CD8-positive, alpha-beta memory T cell (primary cell): ENCODE results near the gene ABCA4. TPM values are rescaled to one million over a fixed set of nuclear protein-coding genes. Genes with fewer than 3 reads are reported as not detected.

ENCODE experiments used
- CTCF ChIA-PET: fragments of 350-600 bp; sonication (Branson Sonifier 250); formaldehyde crosslinking; loops from one replicate; lab custom pipeline; 2021; ENCODE audit warnings: antibody characterized with exemption; lab: Charles Lee
- POLR2A ChIA-PET: fragments of 350-600 bp; sonication (Branson Sonifier 250); formaldehyde crosslinking; loops from one replicate; lab custom pipeline; 2021; ENCODE audit warnings: antibody characterized with exemption; lab: Charles Lee
- DNase-seq, 5 donors: peaks; one replicate each; pipeline versions ENCODE4 v3.0.0 to v3.0.0-alpha.2; 2020 to 2022; ENCODE audit warnings: mixed read lengths in 1 of 5
- H3K27ac ChIP-seq: one replicate; pipeline ENCODE4 v1.7.0; 2013; ENCODE audit warnings: low read depth, mild to moderate bottlenecking, low read length, moderate library complexity
- H3K27me3 ChIP-seq: 2 replicates; pipeline ENCODE4 v1.7.0; 2013; ENCODE audit warnings: low read length, mild to moderate bottlenecking; ENCODE audit not compliant: insufficient read depth, poor library complexity, severe bottlenecking
- H3K36me3 ChIP-seq: 2 replicates; pipeline ENCODE4 v1.7.0; 2013; ENCODE audit warnings: mild to moderate bottlenecking, low read length, moderate library complexity; ENCODE audit not compliant: insufficient read depth
- H3K4me1 ChIP-seq: 2 replicates; pipeline ENCODE4 v1.7.0; 2013; ENCODE audit warnings: mild to moderate bottlenecking, low read length, moderate library complexity; ENCODE audit not compliant: insufficient read depth
- H3K4me3 ChIP-seq: 2 replicates; pipeline ENCODE4 v1.7.0; 2013; ENCODE audit warnings: mild to moderate bottlenecking, low read length
- H3K9me3 ChIP-seq: 2 replicates; pipeline ENCODE4 v1.7.0; 2013; ENCODE audit warnings: mild to moderate bottlenecking, low read length
- H3K27ac Mint-ChIP-seq, 8 donors: one replicate each; pipeline ENCODE4 v1.8.0; 2020 to 2021; ENCODE audit warnings: mixed read lengths in 8 of 8, mild to moderate bottlenecking in 6 of 8, inconsistent platforms in 3 of 8, moderate library complexity in 3 of 8
- H3K27me3 Mint-ChIP-seq, 2 donors: one replicate each; pipeline ENCODE4 v1.8.0; 2020 to 2021; ENCODE audit warnings: mixed read lengths in 2 of 2, mild to moderate bottlenecking in 1 of 2, moderate library complexity in 1 of 2
- H3K36me3 Mint-ChIP-seq, 3 donors: one replicate each; pipeline ENCODE4 v1.8.0; 2020 to 2021; ENCODE audit warnings: mixed read lengths in 3 of 3, inconsistent platforms in 1 of 3, mild to moderate bottlenecking in 1 of 3
- H3K4me1 Mint-ChIP-seq, 3 donors: one replicate each; pipeline ENCODE4 v1.8.0; 2020 to 2021; ENCODE audit warnings: mixed read lengths in 3 of 3, inconsistent platforms in 1 of 3, mild to moderate bottlenecking in 1 of 3
- H3K4me3 Mint-ChIP-seq, 7 donors: one replicate each; pipeline ENCODE4 v1.8.0; 2020 to 2021; ENCODE audit warnings: mixed read lengths in 7 of 7, mild to moderate bottlenecking in 6 of 7, moderate library complexity in 4 of 7, inconsistent platforms in 2 of 7
- H3K9me3 Mint-ChIP-seq, 5 donors: one replicate each; pipeline ENCODE4 v1.8.0; 2020 to 2022; ENCODE audit warnings: mixed read lengths in 5 of 5, mild to moderate bottlenecking in 3 of 5, moderate library complexity in 2 of 5, inconsistent platforms in 1 of 5
- polyA plus RNA-seq: library from polyadenylated mRNA; unstranded; fragments of 300-500 nt; fragmentation: Illumina TruSeq; gene quantifications from one replicate; pipeline ENCODE4 v1.2.3, GENCODE V29; 2021
- total RNA-seq, 2 experiments: library from RNA; stranded (reverse); gene quantifications; one replicate each; pipeline ENCODE4 v1.2.3, GENCODE V29; 2021

Gene ABCA4
- total and polyA plus RNA-seq, 3 experiments from 2014 or later: not detected

DNA sequence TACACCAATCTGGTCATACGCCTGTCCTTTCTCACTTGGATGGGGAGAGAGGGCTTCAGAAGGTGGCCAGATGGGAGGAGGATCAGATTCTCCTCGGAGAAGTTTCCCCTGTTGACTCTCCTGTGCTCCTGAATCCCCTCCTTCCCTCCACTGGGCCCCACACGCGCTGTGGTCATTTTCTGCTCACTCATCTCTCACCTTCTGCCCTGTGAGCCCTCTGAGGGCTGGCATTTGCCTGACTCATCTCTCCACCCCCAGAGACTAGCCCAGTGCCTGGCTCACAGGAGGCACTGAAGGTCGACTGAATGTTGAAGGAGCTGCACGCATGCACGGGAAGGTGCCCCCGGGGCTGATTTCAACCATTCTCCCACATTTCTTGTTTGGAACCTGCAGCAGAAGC is 14.2 kb downstream of the ABCA4 start:
- Histone ChIP-seq H3K27me3 (no peaks in the 10 kb centered on the region), H3K36me3 (no peaks in the 10 kb centered on the region), H3K9me3 (no peaks in the 10 kb centered on the region), H3K27ac (no peak overlapping the region), H3K4me3 (no peak overlapping the region), H3K4me1 (no peaks in the 10 kb centered on the region)
- Mint-ChIP-seq H3K4me3 (no peak overlapping the region), H3K27ac (no peak overlapping the region), H3K36me3 (no peaks in the 10 kb centered on the region), H3K9me3 (no peaks in the 10 kb centered on the region), H3K4me1 (peaks cover 0 to 10% (median 0%) of the 10 kb centered on the region in 3 donors), H3K27me3 (peaks cover 13 to 43% of the 10 kb centered on the region in 2 donors)
- DNase-seq: no peak
- ChIA-PET POLR2A (no interaction called here), CTCF (no interaction called here)

DNA sequence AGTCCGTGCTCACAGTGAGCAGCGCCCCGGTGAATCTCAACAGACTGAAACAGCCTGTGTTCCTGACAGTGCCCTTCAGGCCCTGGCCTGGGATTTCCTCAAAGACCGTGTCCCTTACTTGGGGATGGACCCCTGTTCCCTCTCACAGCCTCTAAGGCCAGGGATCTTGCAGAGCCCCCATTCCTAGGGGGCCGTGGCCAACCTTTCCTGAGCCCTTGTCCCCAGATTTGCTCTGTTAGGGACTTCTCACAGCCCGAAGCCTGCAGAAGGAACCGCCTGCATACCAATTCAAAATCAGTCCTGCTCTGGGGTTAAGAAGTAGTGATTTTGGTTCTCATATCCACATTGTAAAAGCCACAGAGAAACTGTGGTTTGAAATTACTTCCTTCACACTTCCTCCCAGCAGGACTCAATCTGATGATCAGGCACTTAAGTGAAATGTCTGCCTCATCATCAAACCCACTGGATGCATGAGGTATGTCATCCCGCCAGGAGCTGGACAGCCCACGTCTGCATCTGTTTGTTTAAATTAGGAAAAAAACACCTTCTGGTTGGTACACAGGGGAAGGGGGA is 14.9 kb downstream of the ABCA4 start:
- no peak overlapping the region for H3K4me3 Mint-ChIP-seq
- no peak for DNase-seq
- no peak overlapping the region for H3K27ac ChIP-seq
- H3K4me1 Mint-ChIP-seq: peaks cover 0 to 10% (median 0%) of the 10 kb centered on the region in 3 donors
- ChIA-PET CTCF (no interaction called here), POLR2A (no interaction called here)
- no peaks in the 10 kb centered on the region for H3K9me3 Mint-ChIP-seq
- no peaks in the 10 kb centered on the region for H3K27me3 ChIP-seq
- H3K36me3 ChIP-seq: no peaks in the 10 kb centered on the region
- no peak overlapping the region for H3K4me3 ChIP-seq
- peaks cover 13 to 43% of the 10 kb centered on the region in 2 donors for H3K27me3 Mint-ChIP-seq
- no peaks in the 10 kb centered on the region for H3K4me1 ChIP-seq
- H3K36me3 Mint-ChIP-seq: no peaks in the 10 kb centered on the region
- H3K9me3 ChIP-seq: no peaks in the 10 kb centered on the region
- H3K27ac Mint-ChIP-seq: peak overlapping the region in 1 of 8 donors; percentile 51

DNA sequence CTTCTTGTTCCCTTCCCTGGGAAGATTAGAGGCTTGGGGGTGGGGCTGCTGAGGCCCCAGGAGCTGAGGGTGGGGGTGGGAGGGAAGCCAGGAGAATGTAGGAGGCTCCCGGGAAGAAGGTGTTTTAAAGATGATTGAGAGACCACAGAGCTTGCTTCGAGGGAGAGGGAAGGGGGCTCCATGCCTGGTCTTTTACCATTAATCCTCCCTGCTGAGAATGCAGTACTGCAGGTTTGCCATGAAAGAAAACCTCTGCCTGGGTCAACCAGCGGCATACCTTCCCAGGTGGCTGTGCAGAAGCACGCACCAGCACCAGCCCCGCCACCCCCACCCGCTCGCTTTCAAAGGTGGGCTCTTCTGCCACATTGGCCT is 15.4 kb downstream of the ABCA4 start:
- ChIA-PET CTCF (no interaction called here), POLR2A (no interaction called here)
- Mint-ChIP-seq H3K27ac (no peak overlapping the region), H3K4me1 (peaks cover 0 to 10% (median 0%) of the 10 kb centered on the region in 3 donors), H3K9me3 (no peaks in the 10 kb centered on the region), H3K27me3 (peaks cover 13 to 43% of the 10 kb centered on the region in 2 donors), H3K4me3 (no peak overlapping the region), H3K36me3 (no peaks in the 10 kb centered on the region)
- no peak for DNase-seq
- no peaks in the 10 kb centered on the region for H3K9me3 ChIP-seq
- no peaks in the 10 kb centered on the region for H3K4me1 ChIP-seq
- no peak overlapping the region for H3K4me3 ChIP-seq
- no peaks in the 10 kb centered on the region for H3K36me3 ChIP-seq
- H3K27me3 ChIP-seq: no peaks in the 10 kb centered on the region
- H3K27ac ChIP-seq: no peak overlapping the region

GRCh38 chr1:94104776-94105580 is 16.0 kb downstream of the ABCA4 start:
- ChIA-PET CTCF (no interaction called here), POLR2A (no interaction called here)
- H3K9me3 Mint-ChIP-seq: no peaks in the 10 kb centered on the region
- peaks cover 0 to 10% (median 0%) of the 10 kb centered on the region in 3 donors for H3K4me1 Mint-ChIP-seq
- Histone ChIP-seq H3K27ac (no peak overlapping the region), H3K9me3 (no peaks in the 10 kb centered on the region), H3K4me3 (no peak overlapping the region), H3K27me3 (no peaks in the 10 kb centered on the region), H3K36me3 (no peaks in the 10 kb centered on the region), H3K4me1 (no peaks in the 10 kb centered on the region)
- H3K27me3 Mint-ChIP-seq: peaks cover 13 to 43% of the 10 kb centered on the region in 2 donors
- no peak overlapping the region for H3K27ac Mint-ChIP-seq
- no peaks in the 10 kb centered on the region for H3K36me3 Mint-ChIP-seq
- H3K4me3 Mint-ChIP-seq: no peak overlapping the region
- DNase-seq: no peak

DNA sequence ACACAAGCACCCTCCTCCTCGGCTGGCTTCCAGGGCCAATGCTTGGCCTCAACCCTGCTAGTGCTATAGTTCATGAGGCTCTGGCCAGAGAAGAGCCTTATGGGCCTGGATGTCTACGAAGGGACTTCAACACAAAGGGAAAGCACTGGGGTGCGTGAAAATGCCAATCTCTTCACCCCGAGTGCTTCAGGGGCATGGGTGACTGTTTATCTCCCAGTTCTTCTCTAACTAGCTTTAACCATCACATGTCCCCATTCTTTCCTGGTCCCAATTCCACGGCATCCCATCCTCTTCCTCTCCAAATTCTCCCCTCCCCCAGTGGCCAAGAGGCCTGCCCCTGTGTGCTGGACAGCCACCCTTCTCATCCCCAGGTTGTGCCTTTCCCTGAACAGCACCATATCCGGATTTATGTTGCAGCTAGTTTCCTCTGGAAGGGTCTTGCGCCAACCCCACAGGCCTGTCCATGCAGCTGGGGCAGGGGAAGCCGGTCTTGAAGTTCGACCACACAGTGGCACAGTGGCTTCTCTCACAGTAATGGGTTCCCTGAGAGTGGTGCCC is 16.7 kb downstream of the ABCA4 start:
- no peak overlapping the region for H3K4me3 ChIP-seq
- ChIA-PET POLR2A (no interaction called here), CTCF (no interaction called here)
- no peaks in the 10 kb centered on the region for H3K9me3 ChIP-seq
- Mint-ChIP-seq H3K27me3 (peaks cover 10 to 43% of the 10 kb centered on the region in 2 donors), H3K27ac (no peak overlapping the region), H3K36me3 (no peaks in the 10 kb centered on the region), H3K4me3 (no peak overlapping the region), H3K9me3 (no peaks in the 10 kb centered on the region), H3K4me1 (peaks cover 0 to 10% (median 0%) of the 10 kb centered on the region in 3 donors)
- H3K27me3 ChIP-seq: no peaks in the 10 kb centered on the region
- H3K36me3 ChIP-seq: no peaks in the 10 kb centered on the region
- no peak overlapping the region for H3K27ac ChIP-seq
- no peaks in the 10 kb centered on the region for H3K4me1 ChIP-seq
- DNase-seq: no peak

DNA sequence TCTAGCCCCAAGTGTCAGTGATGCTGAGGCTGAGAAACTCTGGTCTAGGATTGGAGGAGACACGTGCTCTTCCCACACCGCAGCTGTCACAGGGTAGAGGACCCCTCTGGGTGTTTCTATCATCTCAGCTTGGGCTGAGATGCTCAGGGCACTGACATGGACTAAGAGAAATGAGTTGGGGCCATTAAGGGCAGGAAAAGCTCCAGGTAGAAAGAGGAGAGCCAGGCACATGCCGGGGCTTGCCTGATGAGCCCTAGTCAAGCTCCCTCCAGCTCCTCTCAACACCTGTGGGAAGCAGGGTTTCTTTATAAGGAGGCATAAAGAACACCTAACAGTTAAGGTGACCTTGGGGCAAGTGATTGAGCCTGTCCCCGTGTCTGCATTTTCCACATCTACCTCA is 17.3 kb downstream of the ABCA4 start:
- H3K27me3 Mint-ChIP-seq: peaks cover 10 to 43% of the 10 kb centered on the region in 2 donors
- POLR2A ChIA-PET: no interaction called here
- H3K9me3 Mint-ChIP-seq: no peaks in the 10 kb centered on the region

DNA sequence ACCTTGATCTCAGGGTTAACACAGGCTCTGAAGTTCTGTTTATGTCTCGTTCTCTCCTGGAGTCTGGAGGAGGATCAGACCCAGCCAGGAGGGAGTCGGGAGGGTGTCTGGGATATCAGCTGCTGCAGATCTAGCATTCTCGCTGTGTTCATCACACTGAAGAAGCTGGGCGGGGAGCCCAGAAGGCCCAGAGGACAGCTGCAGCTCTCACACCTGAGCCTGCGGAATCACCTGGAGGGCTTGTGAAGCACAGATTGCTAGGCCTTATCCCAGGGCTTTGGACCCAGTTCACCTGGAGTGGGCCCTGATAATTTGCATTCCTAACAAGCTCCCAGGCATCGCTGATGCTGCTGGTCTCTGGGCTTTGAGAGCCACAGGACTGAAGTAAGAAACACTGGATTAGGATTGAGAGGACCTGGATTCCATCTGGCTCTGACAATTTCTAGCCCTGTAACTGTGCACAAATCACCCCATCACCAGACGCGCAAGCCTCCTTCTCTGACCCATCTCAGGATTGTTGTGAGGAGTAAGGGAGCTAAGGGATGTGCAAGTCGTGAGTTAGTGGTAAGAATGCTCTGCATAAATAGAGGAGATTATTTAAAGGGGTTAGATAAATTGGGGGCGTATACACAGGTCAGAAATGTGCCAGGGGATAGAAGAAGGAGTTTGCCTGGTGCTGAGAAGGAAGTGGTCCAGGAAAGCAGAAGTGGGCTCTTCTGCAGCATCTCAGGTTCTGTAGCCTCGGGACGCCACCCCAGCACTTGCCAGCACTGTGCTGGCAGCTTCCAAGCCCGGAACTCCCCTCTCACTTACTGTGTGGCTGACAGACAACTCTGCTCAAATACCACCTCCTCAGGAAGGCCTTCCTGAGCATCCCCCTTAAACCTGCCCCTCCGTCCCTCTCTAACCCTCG is 19.1 kb downstream of the ABCA4 start:
- ChIA-PET POLR2A (no interaction called here), CTCF (no interaction called here)
- no peak overlapping the region for H3K4me3 ChIP-seq
- no peaks in the 10 kb centered on the region for H3K9me3 ChIP-seq
- no peaks in the 10 kb centered on the region for H3K27me3 ChIP-seq
- H3K27ac ChIP-seq: no peak overlapping the region
- Mint-ChIP-seq H3K9me3 (no peaks in the 10 kb centered on the region), H3K4me3 (no peak overlapping the region), H3K4me1 (peaks cover 0 to 10% (median 0%) of the 10 kb centered on the region in 3 donors), H3K36me3 (no peaks in the 10 kb centered on the region), H3K27ac (no peak overlapping the region), H3K27me3 (peaks cover 12 to 27% of the 10 kb centered on the region in 2 donors)
- H3K4me1 ChIP-seq: no peaks in the 10 kb centered on the region
- no peaks in the 10 kb centered on the region for H3K36me3 ChIP-seq
- no peak for DNase-seq

More for the DNA sequence above, 17.3 kb downstream of the ABCA4 start:
- H3K4me1 Mint-ChIP-seq: peaks cover 0 to 10% (median 0%) of the 10 kb centered on the region in 3 donors
- H3K36me3 ChIP-seq: no peaks in the 10 kb centered on the region
- no peak for DNase-seq
- no peak overlapping the region for H3K4me3 Mint-ChIP-seq
- H3K36me3 Mint-ChIP-seq: no peaks in the 10 kb centered on the region
- no peak overlapping the region for H3K4me3 ChIP-seq
- H3K4me1 ChIP-seq: no peaks in the 10 kb centered on the region
- H3K27ac ChIP-seq: no peak overlapping the region
- no peaks in the 10 kb centered on the region for H3K9me3 ChIP-seq
- no peak overlapping the region for H3K27ac Mint-ChIP-seq
- CTCF ChIA-PET: no interaction called here
- no peaks in the 10 kb centered on the region for H3K27me3 ChIP-seq
